ENCODE data around the gene GSTM4.
"Not testable (repeated sequence)": the region's sequence is repeated elsewhere in the genome, so short reads cannot be mapped to it uniquely, and the experiment has no call there.

Gene GSTM4

DNA sequence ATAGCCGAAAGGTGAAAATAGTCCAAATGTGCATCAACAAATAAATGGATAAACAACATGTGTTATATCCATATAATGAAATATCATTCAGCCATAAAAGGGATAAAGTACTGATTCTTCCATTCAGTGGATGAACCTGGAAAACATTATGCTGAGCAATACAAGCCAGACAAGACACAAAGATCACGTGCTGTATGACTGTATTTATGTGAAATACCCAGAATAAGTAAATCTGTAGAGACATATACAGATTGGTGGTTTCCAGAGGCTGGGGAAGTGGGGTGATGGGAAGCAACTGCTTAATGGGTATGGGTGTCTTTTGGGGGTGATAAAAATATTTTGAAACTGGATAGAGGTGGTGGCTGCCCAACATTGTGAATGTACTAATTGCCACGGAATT is 13.3 kb upstream of the GSTM4 start:
- no peaks in the 10 kb centered on the region for H3K36me3 Mint-ChIP-seq
- H3K9me3 Mint-ChIP-seq = no peaks in the 10 kb centered on the region
- peaks cover 3% of the 10 kb centered on the region for H3K4me1 Mint-ChIP-seq
- H3K27me3 Mint-ChIP-seq = no peaks in the 10 kb centered on the region
- H3K27ac Mint-ChIP-seq = no peak overlapping the region
- no peak overlapping the region for H3K4me3 Mint-ChIP-seq

DNA sequence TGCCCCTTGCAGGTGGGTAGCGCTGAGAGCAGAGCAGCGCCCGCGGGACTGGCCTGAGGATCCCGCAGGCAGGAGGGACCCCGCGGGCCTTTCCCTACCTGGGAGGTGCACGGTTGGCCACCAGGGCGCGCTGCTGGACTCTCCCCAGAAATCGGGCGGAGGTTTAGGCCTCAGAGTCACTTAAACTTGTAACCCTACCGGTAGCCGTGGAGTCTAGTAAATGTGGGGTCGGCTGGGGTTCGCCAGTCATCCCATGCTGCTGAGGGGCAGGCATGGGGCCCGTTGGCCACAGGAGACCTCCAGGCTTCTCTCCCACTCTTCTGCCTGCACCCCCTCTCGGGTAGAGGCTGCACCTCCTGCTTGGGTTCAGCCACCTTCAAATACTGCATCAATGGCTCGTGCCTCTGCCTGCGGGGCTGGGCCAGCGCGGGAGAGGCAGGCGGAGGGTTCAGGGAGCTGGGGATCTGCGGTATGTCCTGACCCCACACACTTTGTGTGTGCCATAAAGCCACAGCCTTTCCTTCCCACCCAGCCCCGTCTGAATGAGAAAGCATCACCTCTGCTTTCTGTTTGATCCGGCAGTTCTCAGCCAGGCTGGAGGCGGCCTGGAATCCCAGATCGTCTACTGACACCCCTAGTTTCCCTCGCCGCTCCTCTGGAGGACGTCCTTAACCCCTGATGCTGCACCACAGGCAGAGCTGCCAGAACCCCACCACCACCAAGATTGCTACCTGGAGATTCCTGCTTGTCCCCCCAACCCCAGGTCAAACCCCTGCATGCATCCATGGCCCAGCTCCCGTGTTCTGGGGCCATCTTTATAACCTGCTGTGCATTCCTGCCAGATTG is 12.3 kb upstream of the GSTM4 start:
- H3K36me3 Mint-ChIP-seq = no peaks in the 10 kb centered on the region
- H3K27ac Mint-ChIP-seq = no peak overlapping the region
- peaks cover 3% of the 10 kb centered on the region for H3K4me1 Mint-ChIP-seq
- no peaks in the 10 kb centered on the region for H3K9me3 Mint-ChIP-seq
- H3K27me3 Mint-ChIP-seq = no peaks in the 10 kb centered on the region
- no peak overlapping the region for H3K4me3 Mint-ChIP-seq

DNA sequence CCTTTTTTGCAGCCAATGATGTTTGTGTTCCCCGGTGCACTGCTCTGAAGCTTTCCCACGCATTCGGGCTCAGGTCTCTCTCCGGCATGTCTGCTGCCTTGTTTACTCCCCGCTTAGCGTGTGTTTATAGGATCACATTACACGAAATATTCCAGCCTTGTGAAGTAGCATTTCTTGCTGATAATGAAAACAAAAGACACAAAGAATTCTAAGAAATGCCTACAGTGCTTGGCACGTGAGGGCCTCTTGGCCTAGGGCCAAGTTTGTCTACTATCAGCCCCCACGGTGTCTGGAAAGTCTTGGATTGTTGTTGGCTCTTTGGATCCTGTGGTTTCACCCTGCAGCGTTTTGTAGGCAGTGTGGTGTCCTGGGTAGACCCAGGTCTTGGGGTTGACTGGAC is 11.2 kb upstream of the GSTM4 start:
- Mint-ChIP-seq H3K4me3 (no peak overlapping the region), H3K27ac (no peak overlapping the region), H3K27me3 (no peaks in the 10 kb centered on the region)

DNA sequence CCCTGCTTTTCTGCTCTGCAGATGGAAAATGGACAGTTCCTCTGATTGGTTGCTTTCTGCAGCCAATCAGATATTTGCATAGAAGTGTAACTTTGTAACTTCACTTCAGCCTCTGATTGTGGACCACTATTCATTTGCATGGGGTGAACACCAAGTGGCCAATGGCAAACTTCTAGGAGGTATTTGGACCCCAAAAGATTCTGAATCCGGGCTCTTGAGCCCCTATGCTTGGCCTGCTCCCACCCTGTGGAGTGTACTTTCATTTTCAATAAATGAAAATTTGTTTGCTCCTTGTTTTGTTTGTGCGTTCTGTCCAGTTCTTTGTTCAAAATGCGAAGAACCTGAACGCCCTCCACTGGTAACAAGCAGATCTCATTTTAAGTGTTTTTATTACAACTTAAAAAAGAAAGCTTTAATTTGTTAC is 6.4 kb upstream of the GSTM4 start:
- Mint-ChIP-seq H3K4me1 (no peaks in the 10 kb centered on the region), H3K27me3 (peaks cover 3% of the 10 kb centered on the region), H3K9me3 (no peaks in the 10 kb centered on the region), H3K27ac (no peak overlapping the region), H3K36me3 (no peaks in the 10 kb centered on the region), H3K4me3 (no peak overlapping the region)

More for the DNA sequence above, 11.2 kb upstream of the GSTM4 start:
- no peaks in the 10 kb centered on the region for H3K36me3 Mint-ChIP-seq
- H3K4me1 Mint-ChIP-seq = peaks cover 3% of the 10 kb centered on the region
- H3K9me3 Mint-ChIP-seq = no peaks in the 10 kb centered on the region

DNA sequence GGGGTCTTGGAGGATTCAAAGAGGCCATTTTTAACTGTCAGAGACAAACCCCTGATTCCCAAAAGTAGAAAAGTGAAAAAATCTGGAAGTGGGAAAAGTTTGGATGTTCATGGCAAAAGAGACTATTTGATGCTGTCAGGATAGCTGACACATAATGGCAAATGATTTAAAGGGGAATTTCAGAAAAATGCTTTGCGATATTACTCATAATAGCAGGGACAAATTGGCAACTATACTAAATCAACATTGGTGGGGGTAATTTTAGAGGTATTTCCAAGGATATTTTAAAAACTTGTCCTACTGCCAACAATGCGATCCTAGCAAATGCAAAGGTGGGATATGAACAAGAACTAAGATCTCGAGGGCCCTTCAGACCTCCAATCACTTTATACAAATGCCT is 5.3 kb upstream of the GSTM4 start:
- no peaks in the 10 kb centered on the region for H3K36me3 Mint-ChIP-seq
- no peaks in the 10 kb centered on the region for H3K9me3 Mint-ChIP-seq
- H3K27ac Mint-ChIP-seq = no peak overlapping the region
- no peak overlapping the region for H3K4me3 Mint-ChIP-seq
- peaks cover 3% of the 10 kb centered on the region for H3K27me3 Mint-ChIP-seq
- H3K4me1 Mint-ChIP-seq = peaks cover 9% of the 10 kb centered on the region

DNA sequence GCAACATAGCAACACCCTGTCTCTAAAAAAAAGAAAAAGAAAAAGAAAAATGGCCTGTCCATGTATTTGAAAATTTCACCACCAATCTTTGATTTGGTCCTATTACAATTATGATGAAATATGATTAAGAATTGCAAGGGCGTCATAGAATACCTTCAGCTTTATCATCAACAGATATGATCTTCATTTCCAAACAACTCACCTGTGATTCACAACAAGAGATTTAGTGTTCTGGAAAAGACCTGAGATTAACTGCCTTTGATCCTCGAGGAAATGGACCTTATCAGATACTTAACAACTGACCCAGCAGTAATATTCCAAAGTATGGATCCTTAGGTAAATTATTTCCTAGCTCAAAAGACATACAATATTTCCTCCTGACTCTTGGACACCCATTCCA is 3.5 kb upstream of the GSTM4 start:
- no peak overlapping the region for H3K4me3 Mint-ChIP-seq
- no peak overlapping the region for H3K27ac Mint-ChIP-seq
- H3K9me3 Mint-ChIP-seq = no peaks in the 10 kb centered on the region
- peaks cover 17% of the 10 kb centered on the region for H3K4me1 Mint-ChIP-seq
- H3K36me3 Mint-ChIP-seq = no peaks in the 10 kb centered on the region
- peaks cover 3% of the 10 kb centered on the region for H3K27me3 Mint-ChIP-seq

DNA sequence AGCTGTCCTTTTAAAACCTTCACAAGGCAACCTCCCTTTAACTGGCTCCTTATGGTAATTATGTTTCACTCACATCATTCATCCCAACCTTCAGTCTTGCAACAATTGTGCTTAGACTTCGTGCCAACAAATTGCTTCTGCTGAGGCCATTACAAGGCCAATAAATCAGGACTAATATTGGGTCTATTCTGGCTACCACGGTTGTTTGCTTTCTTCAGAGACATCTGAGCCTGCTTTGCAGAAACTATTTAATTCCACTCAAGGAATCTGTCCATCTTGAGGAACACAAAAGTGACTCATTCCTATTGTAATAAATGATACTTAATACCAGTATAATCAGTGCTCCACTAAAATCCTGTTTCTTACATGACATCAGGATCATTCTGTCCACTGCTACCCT is 2.6 kb upstream of the GSTM4 start:
- Mint-ChIP-seq H3K36me3 (no peaks in the 10 kb centered on the region), H3K4me3 (no peak overlapping the region), H3K4me1 (peaks cover 17% of the 10 kb centered on the region), H3K27ac (no peak overlapping the region), H3K9me3 (no peaks in the 10 kb centered on the region), H3K27me3 (peaks cover 3% of the 10 kb centered on the region)

DNA sequence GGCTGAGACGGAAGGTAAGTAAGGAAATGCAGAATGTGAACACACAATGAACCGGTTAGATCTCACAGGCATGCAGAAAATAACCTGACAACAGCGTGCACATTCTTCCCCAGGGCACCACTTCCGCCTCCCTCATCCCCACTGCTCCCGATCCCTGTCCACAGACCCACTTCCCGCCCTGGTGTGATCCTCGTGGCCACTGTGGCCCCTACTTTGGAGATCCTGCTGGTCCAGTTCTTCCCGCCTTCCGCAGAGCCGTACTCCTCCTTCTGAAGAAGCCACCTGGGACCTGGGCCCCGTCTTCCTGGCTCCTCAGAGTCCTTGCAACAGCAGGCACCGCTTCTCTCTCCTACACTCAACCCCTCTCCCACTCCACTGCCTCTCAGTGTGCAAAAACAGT is 1.4 kb upstream of the GSTM4 start:
- peaks cover 17% of the 10 kb centered on the region for H3K4me1 Mint-ChIP-seq
- H3K27me3 Mint-ChIP-seq = peaks cover 3% of the 10 kb centered on the region
- H3K36me3 Mint-ChIP-seq = no peaks in the 10 kb centered on the region
- H3K4me3 Mint-ChIP-seq = no peak overlapping the region
- peak overlapping the region; percentile 7 for H3K27ac Mint-ChIP-seq
- no peaks in the 10 kb centered on the region for H3K9me3 Mint-ChIP-seq

DNA sequence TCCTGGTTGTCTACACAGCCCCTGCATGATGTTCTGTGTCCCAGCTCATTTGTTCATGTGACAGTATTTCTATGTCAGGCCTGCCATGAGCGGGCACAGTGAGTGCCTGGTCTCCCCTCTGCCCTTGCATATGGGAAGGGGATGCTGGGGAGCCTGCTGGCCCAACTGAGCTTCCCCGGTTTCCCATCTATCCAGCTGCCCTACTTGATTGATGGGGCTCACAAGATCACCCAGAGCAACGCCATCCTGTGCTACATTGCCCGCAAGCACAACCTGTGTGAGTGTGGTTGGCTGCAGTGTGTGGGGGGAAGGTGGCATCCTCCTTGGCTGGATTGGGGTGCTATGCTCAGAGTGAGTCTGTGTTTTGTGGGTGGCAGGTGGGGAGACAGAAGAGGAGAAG is 1.5 kb downstream of the GSTM4 start:
- Mint-ChIP-seq H3K27ac (peak overlapping the region; percentile 30), H3K36me3 (no peaks in the 10 kb centered on the region), H3K9me3 (no peaks in the 10 kb centered on the region), H3K27me3 (peaks cover 1% of the 10 kb centered on the region), H3K4me3 (peak overlapping the region; percentile 55), H3K4me1 (peaks cover 17% of the 10 kb centered on the region)

DNA sequence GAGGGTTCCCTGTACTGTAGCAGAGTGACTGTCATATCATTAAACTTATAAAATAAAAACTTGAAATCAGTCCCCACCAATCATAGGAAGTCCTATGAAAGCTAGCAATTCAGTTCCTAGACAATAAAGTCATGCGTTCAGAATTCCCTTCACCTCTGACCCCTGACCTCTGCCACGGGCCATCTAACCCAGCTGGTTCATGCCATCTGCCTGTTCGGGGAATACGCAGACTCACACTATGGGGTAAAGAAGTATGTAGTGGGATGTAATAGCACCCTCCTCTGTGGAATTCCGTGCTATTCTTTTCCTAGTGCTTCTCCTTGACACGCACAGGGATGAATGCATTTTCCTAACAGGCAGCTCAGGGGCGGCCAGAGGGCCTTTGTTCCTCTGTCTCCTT is 2.1 kb downstream of the GSTM4 start:
- Mint-ChIP-seq H3K4me1 (peaks cover 17% of the 10 kb centered on the region), H3K36me3 (no peaks in the 10 kb centered on the region), H3K4me3 (peak overlapping the region; percentile 55), H3K27me3 (peaks cover 1% of the 10 kb centered on the region), H3K27ac (no peak overlapping the region), H3K9me3 (no peaks in the 10 kb centered on the region)

DNA sequence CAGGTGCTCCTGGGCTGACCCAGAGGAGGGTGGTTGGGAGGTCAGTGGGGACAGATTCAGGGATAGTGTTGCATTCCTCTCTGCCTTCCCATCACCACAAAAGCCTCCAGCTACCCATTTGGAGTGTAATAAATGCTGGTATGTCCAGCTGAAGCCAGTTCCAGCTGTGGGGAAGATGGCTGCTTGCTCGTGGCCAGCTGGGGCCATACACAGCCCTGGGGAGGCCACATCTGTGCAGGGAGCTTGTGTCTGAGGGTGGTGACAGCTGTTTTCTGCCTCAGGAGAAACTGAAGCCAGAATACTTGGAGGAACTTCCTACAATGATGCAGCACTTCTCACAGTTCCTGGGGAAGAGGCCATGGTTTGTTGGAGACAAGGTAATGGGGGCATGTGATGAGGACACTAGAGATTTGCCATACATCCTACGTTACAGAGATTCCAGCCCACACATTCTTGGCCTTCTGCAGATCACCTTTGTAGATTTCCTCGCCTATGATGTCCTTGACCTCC is 2.7 kb downstream of the GSTM4 start:
- H3K9me3 Mint-ChIP-seq = no peaks in the 10 kb centered on the region
- no peaks in the 10 kb centered on the region for H3K36me3 Mint-ChIP-seq
- H3K27ac Mint-ChIP-seq = no peak overlapping the region
- no peaks in the 10 kb centered on the region for H3K27me3 Mint-ChIP-seq
- no peak overlapping the region for H3K4me3 Mint-ChIP-seq
- H3K4me1 Mint-ChIP-seq = peaks cover 17% of the 10 kb centered on the region

DNA sequence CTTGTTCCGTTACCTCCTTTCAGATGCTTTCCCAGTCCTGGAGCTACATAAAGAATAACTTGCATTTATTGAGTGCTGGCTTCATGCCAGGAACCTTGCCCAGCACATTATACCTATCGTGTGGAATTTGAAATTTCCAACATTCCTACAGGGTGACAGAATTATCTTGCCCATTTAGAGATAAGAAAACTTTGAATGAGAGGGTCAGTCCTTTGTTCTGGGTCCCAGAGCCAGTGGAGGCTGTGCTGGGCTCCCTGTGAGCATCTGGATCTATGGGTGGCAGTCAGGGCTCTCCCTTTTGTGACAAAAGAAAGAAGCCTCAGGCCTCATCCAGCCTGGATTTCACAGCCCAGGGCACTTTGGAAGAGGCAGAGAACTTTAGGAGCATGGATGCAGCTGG is 3.2 kb downstream of the GSTM4 start:
- no peaks in the 10 kb centered on the region for H3K9me3 Mint-ChIP-seq
- H3K27me3 Mint-ChIP-seq = no peaks in the 10 kb centered on the region
- H3K4me1 Mint-ChIP-seq = peaks cover 17% of the 10 kb centered on the region
- H3K36me3 Mint-ChIP-seq = no peaks in the 10 kb centered on the region
- H3K27ac Mint-ChIP-seq = no peak overlapping the region
- no peak overlapping the region for H3K4me3 Mint-ChIP-seq

DNA sequence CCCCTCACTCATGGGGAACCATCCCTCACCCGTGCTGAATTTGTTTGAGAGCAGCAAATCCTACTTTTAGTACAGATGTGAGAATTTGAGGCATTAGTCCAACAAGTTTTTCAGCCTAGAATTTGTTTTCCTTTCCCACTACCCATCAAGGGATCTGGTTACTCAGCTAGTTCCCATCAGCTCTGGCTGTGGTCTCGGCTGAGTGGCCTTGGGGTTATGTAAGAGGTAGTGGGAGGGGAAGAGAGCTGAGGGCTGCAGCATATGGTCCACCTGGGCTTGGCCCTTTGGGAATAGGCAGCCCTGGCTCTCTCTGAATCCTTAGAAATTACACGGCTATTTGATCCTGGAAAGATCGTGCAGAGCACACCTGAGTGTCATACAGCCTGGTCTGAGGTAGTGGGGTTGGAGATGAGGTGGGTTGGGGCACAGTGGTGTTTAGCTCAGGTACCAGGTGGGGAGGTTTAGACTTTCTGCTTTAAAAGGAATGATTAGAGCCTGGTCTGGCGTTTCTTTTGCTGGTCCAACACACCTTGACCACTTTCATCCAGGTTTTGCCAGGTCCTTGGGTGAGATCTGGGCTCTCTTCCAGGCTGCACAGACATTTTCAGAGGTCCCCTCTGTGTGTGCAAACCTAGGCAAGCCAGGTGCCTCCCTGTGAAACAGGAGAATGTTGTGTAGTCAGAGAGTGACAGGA is 4.2 kb downstream of the GSTM4 start:
- Mint-ChIP-seq H3K27ac (peak overlapping the region; percentile 30), H3K36me3 (no peaks in the 10 kb centered on the region), H3K4me3 (no peak overlapping the region), H3K27me3 (no peaks in the 10 kb centered on the region), H3K4me1 (peaks cover 13% of the 10 kb centered on the region), H3K9me3 (no peaks in the 10 kb centered on the region)

DNA sequence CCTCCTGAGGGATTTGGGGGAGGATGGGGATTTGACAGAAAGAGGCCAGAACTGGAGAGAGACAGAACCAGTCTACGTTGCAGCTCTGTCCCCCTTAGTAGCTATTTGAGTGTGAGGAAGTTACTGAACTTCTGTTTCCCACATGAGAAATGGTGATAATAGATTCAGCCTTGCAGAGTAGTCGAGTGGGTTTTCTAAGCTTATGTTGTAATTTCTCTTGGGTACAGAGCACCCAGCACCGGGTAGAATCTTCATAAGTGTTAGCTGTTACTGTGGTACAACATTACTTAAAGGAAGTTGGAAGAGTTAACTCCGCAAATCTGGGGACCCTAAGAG is 4.8 kb downstream of the GSTM4 start:
- H3K4me1 Mint-ChIP-seq, H3K4me3 Mint-ChIP-seq, H3K9me3 Mint-ChIP-seq, H3K36me3 Mint-ChIP-seq, H3K27me3 Mint-ChIP-seq: not testable (repeated sequence)
- H3K27ac Mint-ChIP-seq = peak overlapping the region; percentile 30

DNA sequence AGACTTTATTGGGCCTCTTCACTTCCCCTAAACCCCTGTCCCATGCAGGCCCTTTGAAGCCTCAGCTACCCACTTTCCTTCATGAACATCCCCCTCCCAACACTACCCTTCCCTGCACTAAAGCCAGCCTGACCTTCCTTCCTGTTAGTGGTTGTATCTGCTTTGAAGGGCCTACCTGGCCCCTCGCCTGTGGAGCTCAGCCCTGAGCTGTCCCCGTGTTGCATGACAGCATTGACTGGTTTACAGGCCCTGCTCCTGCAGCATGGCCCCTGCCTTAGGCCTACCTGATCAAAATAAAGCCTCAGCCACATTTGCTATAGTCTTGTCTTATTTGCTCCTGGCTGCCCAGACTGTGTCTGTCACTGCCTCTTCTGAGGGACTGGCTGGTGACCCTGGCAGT is 5.5 kb downstream of the GSTM4 start:
- Mint-ChIP-seq H3K9me3 (no peaks in the 10 kb centered on the region), H3K36me3 (no peaks in the 10 kb centered on the region), H3K4me1 (peaks cover 3% of the 10 kb centered on the region), H3K4me3 (no peak overlapping the region), H3K27me3 (no peaks in the 10 kb centered on the region), H3K27ac (no peak overlapping the region)

DNA sequence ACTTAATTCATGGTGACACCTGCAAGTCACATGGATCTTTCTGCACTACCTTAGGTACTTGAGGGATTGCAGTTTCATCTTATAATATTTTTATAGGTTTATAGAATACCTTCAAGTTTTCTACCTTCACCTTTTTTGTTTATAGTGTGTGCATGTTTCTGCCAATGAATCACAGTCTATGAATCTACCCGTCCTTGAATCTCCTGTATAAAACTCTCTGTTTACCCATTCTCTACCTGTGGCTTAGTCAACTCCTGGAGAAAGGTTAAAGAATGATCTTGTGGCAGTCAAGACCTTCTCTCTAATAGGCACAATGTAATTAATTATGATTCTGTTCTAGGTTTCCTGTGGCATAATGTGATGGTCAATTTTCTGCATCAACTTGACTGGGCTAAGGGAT is 8.8 kb downstream of the GSTM4 start:
- peaks cover under 1% of the 10 kb centered on the region for H3K36me3 Mint-ChIP-seq
- no peak overlapping the region for H3K4me3 Mint-ChIP-seq
- no peaks in the 10 kb centered on the region for H3K9me3 Mint-ChIP-seq

More for the DNA sequence above, 8.8 kb downstream of the GSTM4 start:
- Mint-ChIP-seq H3K4me1 (peaks cover 19% of the 10 kb centered on the region), H3K27ac (no peak overlapping the region), H3K27me3 (no peaks in the 10 kb centered on the region)
